ENCODE data around the gene CLRN1. TPM values are rescaled to one million over a fixed set of nuclear protein-coding genes. Genes with fewer than 3 reads are reported as not detected.

The CLRN1 gene
- total RNA-seq, 5 donors from 2014 or later (not counting 1 experiment from before 2014, with no cell fraction given), result not detected

GRCh38 chr3:151011427-151011826, 38.9 kb upstream of the CLRN1 start:
- no peak overlapping the region for H3K4me3 Mint-ChIP-seq
- CTCF ChIA-PET, result interaction anchor here in 1 of 2 donors (0.6 kb wide), 1 partner anchor 282 kb away, joined by 3 read pairs; no protein-coding TSS in a partner anchor
- no peaks in the 10 kb centered on the region for H3K36me3 Mint-ChIP-seq

GRCh38 chr3:151009981-151010380, 37.5 kb upstream of the CLRN1 start:
- H3K27ac Mint-ChIP-seq, result no peak overlapping the region
- Histone ChIP-seq H3K27ac (ENCODE audit: low read length) (no peak overlapping the region), H3K9me3 (no peaks in the 10 kb centered on the region), H3K4me3 (ENCODE audit: control insufficient read depth in 1 of 2, extremely low read depth in 1 of 2, low read length in 1 of 2) (no peak overlapping the region), H3K27me3 (replicated peaks in 1 of 2; ENCODE audit: control insufficient read depth in 2 of 2, extremely low read depth in 1 of 2, insufficient read depth in 2 of 2, low read length in 1 of 2) (no peaks in the 10 kb centered on the region), H3K4me1 (ENCODE audit: control insufficient read depth in 1 of 2, extremely low read depth in 1 of 2, insufficient read depth in 2 of 2, low read length in 2 of 2) (no peaks in the 10 kb centered on the region), H3K36me3 (ENCODE audit: control insufficient read depth in 2 of 2, extremely low read depth in 1 of 2, insufficient read depth in 1 of 2, low read length in 1 of 2) (no peaks in the 10 kb centered on the region)
- H3K36me3 Mint-ChIP-seq, result no peaks in the 10 kb centered on the region
- no peak for ATAC-seq (replicated peaks in 1 of 4)
- no peak overlapping the region for H3K4me3 Mint-ChIP-seq
- WGBS (ENCODE audit: insufficient coverage), result 85% methylated on average over 1 of the region's 4 CpGs
- POLR2A ChIA-PET, result no interaction called here
- CTCF ChIA-PET, result no interaction called here
- DNase-seq, result no peak
- H3K27me3 Mint-ChIP-seq, result peaks cover 2 to 4% of the 10 kb centered on the region in 2 donors
- H3K4me1 Mint-ChIP-seq, result no peaks in the 10 kb centered on the region
- no peaks in the 10 kb centered on the region for H3K9me3 Mint-ChIP-seq

More at GRCh38 chr3:151011427-151011826, 38.9 kb upstream of the CLRN1 start:
- Histone ChIP-seq H3K27ac (ENCODE audit: low read length) (no peak overlapping the region), H3K36me3 (ENCODE audit: control insufficient read depth in 2 of 2, extremely low read depth in 1 of 2, insufficient read depth in 1 of 2, low read length in 1 of 2) (no peaks in the 10 kb centered on the region), H3K4me1 (ENCODE audit: control insufficient read depth in 1 of 2, extremely low read depth in 1 of 2, insufficient read depth in 2 of 2, low read length in 2 of 2) (no peaks in the 10 kb centered on the region), H3K4me3 (ENCODE audit: control insufficient read depth in 1 of 2, extremely low read depth in 1 of 2, low read length in 1 of 2) (no peak overlapping the region), H3K27me3 (replicated peaks in 1 of 2; ENCODE audit: control insufficient read depth in 2 of 2, extremely low read depth in 1 of 2, insufficient read depth in 2 of 2, low read length in 1 of 2) (no peaks in the 10 kb centered on the region), H3K9me3 (no peaks in the 10 kb centered on the region)
- Mint-ChIP-seq H3K4me1 (no peaks in the 10 kb centered on the region), H3K27me3 (peaks cover 5 to 9% of the 10 kb centered on the region in 2 donors), H3K9me3 (no peaks in the 10 kb centered on the region), H3K27ac (no peak overlapping the region)
- 52% methylated on average over 2 of the region's 4 CpGs for WGBS (ENCODE audit: insufficient coverage)
- POLR2A ChIA-PET, result interaction anchor here in 1 of 2 donors (0.6 kb wide), 1 partner anchor 13 kb away, joined by 3 read pairs; no protein-coding TSS in a partner anchor
- ATAC-seq (replicated peaks in 1 of 4) (no peak), DNase-seq (no peak)

GRCh38 chr3:151009430-151009829, 36.9 kb upstream of the CLRN1 start:
- CTCF ChIA-PET, result interaction anchor here in 1 of 2 donors (0.6 kb wide), 1 partner anchor 952 kb away, joined by 5 read pairs; no protein-coding TSS in a partner anchor
- DNase-seq (no peak), ATAC-seq (replicated peaks in 1 of 4) (no peak)
- Mint-ChIP-seq H3K9me3 (no peaks in the 10 kb centered on the region), H3K27ac (no peak overlapping the region), H3K4me3 (no peak overlapping the region), H3K36me3 (no peaks in the 10 kb centered on the region), H3K27me3 (peaks cover 2 to 4% of the 10 kb centered on the region in 2 donors), H3K4me1 (no peaks in the 10 kb centered on the region)
- Histone ChIP-seq H3K9me3 (no peaks in the 10 kb centered on the region), H3K27ac (ENCODE audit: low read length) (no peak overlapping the region), H3K4me1 (ENCODE audit: control insufficient read depth in 1 of 2, extremely low read depth in 1 of 2, insufficient read depth in 2 of 2, low read length in 2 of 2) (no peaks in the 10 kb centered on the region), H3K36me3 (ENCODE audit: control insufficient read depth in 2 of 2, extremely low read depth in 1 of 2, insufficient read depth in 1 of 2, low read length in 1 of 2) (no peaks in the 10 kb centered on the region), H3K4me3 (ENCODE audit: control insufficient read depth in 1 of 2, extremely low read depth in 1 of 2, low read length in 1 of 2) (no peak overlapping the region), H3K27me3 (replicated peaks in 1 of 2; ENCODE audit: control insufficient read depth in 2 of 2, extremely low read depth in 1 of 2, insufficient read depth in 2 of 2, low read length in 1 of 2) (no peaks in the 10 kb centered on the region)
- no CpG with 5 or more reads among the region's 5 CpGs for WGBS (ENCODE audit: insufficient coverage)
- POLR2A ChIA-PET, result no interaction called here

GRCh38 chr3:151008699-151009098, 36.2 kb upstream of the CLRN1 start:
- H3K4me1 Mint-ChIP-seq, result no peaks in the 10 kb centered on the region
- 71% methylated on average over 2 of the region's 2 CpGs for WGBS (ENCODE audit: insufficient coverage)
- H3K27me3 Mint-ChIP-seq, result peaks cover 2 to 4% of the 10 kb centered on the region in 2 donors
- DNase-seq (no peak), ATAC-seq (replicated peaks in 1 of 4) (no peak)
- no peaks in the 10 kb centered on the region for H3K4me1 ChIP-seq (ENCODE audit: control insufficient read depth in 1 of 2, extremely low read depth in 1 of 2, insufficient read depth in 2 of 2, low read length in 2 of 2)
- H3K36me3 ChIP-seq (ENCODE audit: control insufficient read depth in 2 of 2, extremely low read depth in 1 of 2, insufficient read depth in 1 of 2, low read length in 1 of 2), result no peaks in the 10 kb centered on the region
- no peaks in the 10 kb centered on the region for H3K36me3 Mint-ChIP-seq
- H3K9me3 ChIP-seq, result no peaks in the 10 kb centered on the region
- no peak overlapping the region for H3K27ac ChIP-seq (ENCODE audit: low read length)
- H3K9me3 Mint-ChIP-seq, result no peaks in the 10 kb centered on the region
- H3K27me3 ChIP-seq (replicated peaks in 1 of 2; ENCODE audit: control insufficient read depth in 2 of 2, extremely low read depth in 1 of 2, insufficient read depth in 2 of 2, low read length in 1 of 2), result no peaks in the 10 kb centered on the region
- H3K4me3 Mint-ChIP-seq, result no peak overlapping the region
- H3K27ac Mint-ChIP-seq, result no peak overlapping the region
- H3K4me3 ChIP-seq (ENCODE audit: control insufficient read depth in 1 of 2, extremely low read depth in 1 of 2, low read length in 1 of 2), result no peak overlapping the region
- CTCF ChIA-PET, result no interaction called here
- POLR2A ChIA-PET, result interaction anchor here in 1 of 2 donors (0.6 kb wide), 1 partner anchor 148 kb away, joined by 4 read pairs; no protein-coding TSS in a partner anchor

GRCh38 chr3:151003768-151004134, 31.2 kb upstream of the CLRN1 start:
- Mint-ChIP-seq H3K27ac (no peak overlapping the region), H3K4me1 (no peaks in the 10 kb centered on the region), H3K36me3 (no peaks in the 10 kb centered on the region), H3K4me3 (no peak overlapping the region), H3K27me3 (peaks cover 4 to 5% of the 10 kb centered on the region in 2 donors), H3K9me3 (no peaks in the 10 kb centered on the region)
- Histone ChIP-seq H3K4me3 (ENCODE audit: control insufficient read depth in 1 of 2, extremely low read depth in 1 of 2, low read length in 1 of 2) (no peak overlapping the region), H3K4me1 (ENCODE audit: control insufficient read depth in 1 of 2, extremely low read depth in 1 of 2, insufficient read depth in 2 of 2, low read length in 2 of 2) (no peaks in the 10 kb centered on the region), H3K36me3 (ENCODE audit: control insufficient read depth in 2 of 2, extremely low read depth in 1 of 2, insufficient read depth in 1 of 2, low read length in 1 of 2) (no peaks in the 10 kb centered on the region), H3K27me3 (replicated peaks in 1 of 2; ENCODE audit: control insufficient read depth in 2 of 2, extremely low read depth in 1 of 2, insufficient read depth in 2 of 2, low read length in 1 of 2) (peaks cover 0 to 4% of the 10 kb centered on the region in 2 experiments), H3K27ac (ENCODE audit: low read length) (no peak overlapping the region), H3K9me3 (no peaks in the 10 kb centered on the region)
- ChIA-PET POLR2A (no interaction called here), CTCF (no interaction called here)
- DNase-seq, result no peak
- WGBS (ENCODE audit: insufficient coverage), result 72% methylated on average over 2 of the region's 2 CpGs
- no peak for ATAC-seq (replicated peaks in 1 of 4)

- H3K27me3 Mint-ChIP-seq, result peaks cover 4 to 5% of the 10 kb centered on the region in 2 donors
- no peaks in the 10 kb centered on the region for H3K36me3 ChIP-seq (ENCODE audit: control insufficient read depth in 2 of 2, extremely low read depth in 1 of 2, insufficient read depth in 1 of 2, low read length in 1 of 2)
- 74% methylated on average over 3 of the region's 6 CpGs for WGBS (ENCODE audit: insufficient coverage)
- no peak for ATAC-seq (replicated peaks in 1 of 4)
- H3K4me3 ChIP-seq (ENCODE audit: control insufficient read depth in 1 of 2, extremely low read depth in 1 of 2, low read length in 1 of 2), result no peak overlapping the region
- no peaks in the 10 kb centered on the region for H3K9me3 Mint-ChIP-seq
- no peak overlapping the region for H3K4me3 Mint-ChIP-seq
- H3K27ac Mint-ChIP-seq, result no peak overlapping the region
- no peaks in the 10 kb centered on the region for H3K4me1 ChIP-seq (ENCODE audit: control insufficient read depth in 1 of 2, extremely low read depth in 1 of 2, insufficient read depth in 2 of 2, low read length in 2 of 2)
- H3K4me1 Mint-ChIP-seq, result no peaks in the 10 kb centered on the region
- DNase-seq, result no peak
- no peak overlapping the region for H3K27ac ChIP-seq (ENCODE audit: low read length)
- ChIA-PET POLR2A (no interaction called here), CTCF (no interaction called here)
- peaks cover 0 to 6% of the 10 kb centered on the region in 2 experiments for H3K27me3 ChIP-seq (replicated peaks in 1 of 2; ENCODE audit: control insufficient read depth in 2 of 2, extremely low read depth in 1 of 2, insufficient read depth in 2 of 2, low read length in 1 of 2)
- no peaks in the 10 kb centered on the region for H3K36me3 Mint-ChIP-seq
- no peaks in the 10 kb centered on the region for H3K9me3 ChIP-seq
Observed at GRCh38 chr3:151003029-151003767, 30.7 kb upstream of the CLRN1 start.

All from T-cell (primary cell).